GM21381 (cell line): ENCODE measurements around the gene TAC3.
"Not testable (repeated sequence)": the region's sequence is repeated elsewhere in the genome, so short reads cannot be mapped to it uniquely, and the experiment has no call there.

ENCODE experiments used
- ATAC-seq: cut with Tn5 transposase; IDR thresholded peaks from one replicate; pipeline ENCODE4 v1.9.1; 2021; ENCODE audit warnings: mild to moderate bottlenecking, moderate library complexity; ENCODE audit not compliant: unreplicated experiment

Gene TAC3

DNA sequence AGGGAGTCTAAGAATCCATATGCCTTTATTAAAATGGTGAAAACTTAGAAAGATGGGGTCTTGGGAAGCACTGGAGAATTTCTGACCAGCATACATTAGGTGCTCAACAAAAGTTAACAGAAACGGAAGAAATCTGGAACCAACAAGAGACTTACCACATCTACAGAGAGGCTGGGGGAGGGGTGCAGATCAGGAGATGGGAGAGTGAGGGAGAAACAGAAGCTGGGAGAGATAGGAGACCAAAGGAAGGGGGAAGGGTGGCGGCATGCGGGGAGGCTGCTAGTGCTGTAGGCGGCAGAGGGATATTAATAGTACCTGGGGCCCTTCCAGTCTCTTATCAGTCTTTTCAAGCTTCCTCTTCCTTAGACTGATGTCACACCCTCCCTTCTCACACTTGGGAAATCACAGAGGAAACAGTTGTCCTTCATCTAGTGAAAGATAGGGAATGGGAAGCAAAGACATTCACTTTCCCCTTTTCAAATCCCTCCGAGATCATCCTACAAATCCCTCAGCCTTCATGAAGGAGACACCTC, 28.1 kb downstream of the TAC3 start:
- no peak for ATAC-seq

DNA sequence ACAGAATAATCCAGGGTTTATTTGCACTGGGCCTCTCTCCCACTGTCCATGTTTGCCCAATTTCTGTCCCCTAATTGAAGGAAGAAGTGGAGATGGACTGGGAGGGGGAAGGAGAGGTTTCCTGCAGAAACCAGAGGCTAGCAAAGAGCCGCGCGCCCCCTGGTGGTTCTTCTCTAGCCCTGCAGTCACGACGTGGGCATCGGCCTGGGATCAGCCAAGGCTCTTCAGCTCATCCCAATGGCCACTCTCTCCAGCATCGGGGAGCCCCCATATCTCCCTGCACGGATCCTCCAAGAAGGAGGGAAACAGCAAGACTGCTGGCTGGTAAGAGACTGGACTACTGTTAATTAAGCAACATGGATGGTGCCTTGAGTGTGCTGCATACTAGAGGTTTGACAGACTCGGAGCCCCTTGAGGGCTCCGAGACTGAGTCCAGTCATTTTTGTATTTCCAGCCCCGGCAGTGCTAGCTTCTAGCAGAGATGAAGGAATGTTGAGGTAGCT, 28.7 kb downstream of the TAC3 start:
- ATAC-seq: no peak

- no peak for ATAC-seq
Observed at GRCh38 chr12:56987011-56987410, 29.3 kb downstream of the TAC3 start.

GRCh38 chr12:56985714-56986113, 30.6 kb downstream of the TAC3 start:
- ATAC-seq: not testable (repeated sequence)

DNA sequence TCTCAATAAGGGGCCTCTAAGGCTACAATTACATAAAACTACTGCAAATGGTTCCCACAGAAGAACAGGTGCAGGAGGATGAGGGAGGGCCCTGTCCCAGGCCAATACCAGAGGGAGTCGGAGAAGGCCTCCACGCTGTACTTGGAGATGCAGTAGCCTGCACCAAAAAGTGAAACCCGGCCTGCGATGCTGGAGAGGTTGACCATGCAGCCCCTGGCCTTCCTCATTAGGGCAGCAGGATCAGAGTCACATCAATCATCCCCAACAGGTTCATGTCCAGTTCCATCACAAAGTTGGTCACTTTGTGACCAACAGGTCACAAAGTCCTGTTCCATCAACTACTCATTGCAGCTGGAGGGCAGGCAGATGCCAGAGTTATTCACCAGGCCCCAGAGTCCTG, 32.9 kb downstream of the TAC3 start:
- ATAC-seq: no peak

GRCh38 chr12:56982578-56983236, 33.6 kb downstream of the TAC3 start:
- not testable (repeated sequence) for ATAC-seq

- no peak for ATAC-seq
Observed at GRCh38 chr12:56980941-56981530, 35.3 kb downstream of the TAC3 start.

GRCh38 chr12:56980268-56980667, 36.1 kb downstream of the TAC3 start:
- ATAC-seq: no peak

DNA sequence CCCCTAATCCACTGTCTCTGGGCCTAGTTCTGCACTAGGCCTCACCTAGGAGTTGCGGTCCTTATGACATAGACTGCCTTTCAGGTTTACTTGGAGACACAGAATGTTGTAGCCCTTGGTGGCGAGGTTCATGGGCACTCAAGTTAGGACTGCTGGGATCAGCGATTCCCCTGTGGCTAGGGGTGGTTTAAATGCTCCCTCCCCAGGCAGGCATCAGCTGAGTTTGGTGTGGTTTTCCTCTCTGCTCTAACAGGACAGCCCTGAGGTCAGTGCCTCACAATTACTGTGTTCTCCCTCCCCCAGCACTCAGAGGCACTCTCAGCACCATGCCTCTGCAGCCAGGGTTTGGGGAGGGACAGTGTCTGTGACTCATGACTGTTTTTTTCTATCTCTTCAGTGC, 36.7 kb downstream of the TAC3 start:
- no peak for ATAC-seq

- ATAC-seq: no peak
Observed at GRCh38 chr12:56978397-56979138, 37.8 kb downstream of the TAC3 start.

DNA sequence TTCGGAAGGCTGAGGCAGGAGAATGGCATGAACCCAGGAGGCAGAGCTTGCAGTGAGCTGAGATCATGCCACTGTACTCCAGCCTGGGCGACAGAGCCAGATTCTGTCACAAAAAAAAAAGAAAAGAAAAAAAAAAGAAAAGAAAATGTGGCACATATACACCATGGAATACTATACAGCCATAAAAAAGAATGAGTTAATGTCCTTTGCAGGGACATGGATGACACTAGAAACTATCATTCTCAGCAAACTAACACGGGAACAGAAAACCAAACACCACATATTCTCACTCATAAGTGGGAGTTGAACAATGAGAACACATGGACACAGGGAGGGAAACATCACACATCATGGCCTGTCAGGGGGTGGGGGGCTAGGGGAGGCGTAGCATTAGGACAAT, 39.0 kb downstream of the TAC3 start:
- not testable (repeated sequence) for ATAC-seq

DNA sequence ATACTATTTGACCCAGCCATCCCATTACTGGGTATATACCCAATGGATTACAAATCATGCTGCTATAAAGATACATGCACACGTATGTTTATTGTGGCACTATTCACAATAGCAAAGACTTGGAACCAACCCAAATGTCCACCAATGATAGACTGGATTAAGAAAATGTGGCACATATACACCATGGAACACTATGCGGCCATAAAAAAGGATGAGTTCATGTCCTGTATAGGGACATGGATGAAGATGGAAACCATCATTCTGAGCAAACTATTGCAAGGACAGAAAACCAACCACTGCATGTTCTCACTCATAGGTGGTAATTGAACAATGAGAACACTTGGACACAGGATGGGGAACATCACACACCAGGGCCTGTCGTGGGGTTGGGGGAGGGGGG, 42.1 kb downstream of the TAC3 start:
- not testable (repeated sequence) for ATAC-seq

- ATAC-seq: not testable (repeated sequence)
Observed at GRCh38 chr12:56968910-56969309, 47.4 kb downstream of the TAC3 start.

DNA sequence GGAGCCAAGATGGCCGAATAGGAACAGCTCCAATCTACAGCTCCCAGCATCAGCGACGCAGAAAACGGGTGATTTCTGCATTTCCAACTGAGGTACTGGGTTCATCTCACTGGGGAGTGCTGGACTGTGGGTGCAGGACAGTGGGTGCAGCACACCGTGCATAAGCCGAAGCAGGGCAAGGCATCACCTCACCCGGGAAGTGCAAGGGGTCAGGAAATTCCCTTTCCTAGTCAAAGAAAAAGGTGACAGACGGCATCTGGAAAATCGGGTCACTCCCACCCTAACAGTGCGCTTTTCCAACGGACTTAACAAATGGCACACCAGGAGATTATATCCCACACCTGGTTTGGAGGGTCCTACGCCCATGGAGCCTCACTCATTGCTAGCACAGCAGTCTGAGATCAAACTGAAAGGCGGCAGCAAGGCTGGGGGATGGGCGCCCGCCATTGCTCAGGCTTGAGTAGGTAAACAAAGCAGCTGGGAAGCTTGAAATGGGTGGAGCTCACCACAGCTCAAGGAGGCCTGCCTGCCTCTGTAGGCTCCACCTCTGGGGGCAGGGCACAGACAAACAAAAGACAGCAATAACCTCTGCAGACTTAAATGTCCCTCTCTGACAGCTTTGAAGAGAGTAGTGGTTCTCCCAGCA, 50.2 kb downstream of the TAC3 start:
- ATAC-seq: not testable (repeated sequence)

DNA sequence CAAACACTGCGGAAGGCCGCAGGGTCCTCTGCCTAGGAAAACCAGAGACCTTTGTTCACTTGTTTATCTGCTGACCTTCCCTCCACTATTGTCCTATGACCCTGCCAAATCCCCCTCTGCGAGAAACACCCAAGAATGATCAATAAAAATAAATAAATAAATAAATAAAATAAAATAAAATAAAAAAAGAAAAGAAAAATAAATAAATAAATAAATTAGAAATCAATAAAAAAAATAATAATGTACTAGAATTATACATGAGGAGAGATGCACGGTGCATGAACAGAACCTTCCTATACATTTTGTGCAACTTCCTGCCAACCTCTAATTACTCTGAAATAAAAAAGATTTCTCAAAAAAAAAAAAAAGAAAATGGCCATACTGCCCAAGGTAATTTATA, 51.2 kb downstream of the TAC3 start:
- ATAC-seq: not testable (repeated sequence)

- ATAC-seq: not testable (repeated sequence)
Observed at GRCh38 chr12:56963557-56963956, 52.8 kb downstream of the TAC3 start.

- not testable (repeated sequence) for ATAC-seq
Observed at GRCh38 chr12:56962247-56962646, 54.1 kb downstream of the TAC3 start.
